GM12891 (cell line): ENCODE results near the gene PARD6A.

Experiments used
- PAX5 ChIP-seq: IDR thresholded peaks from 2 replicates; pipeline ENCODE4 v1.6.1; 2011; ENCODE audit warnings: low read length, moderate library complexity, mild to moderate bottlenecking; ENCODE audit not compliant: insufficient read depth, severe bottlenecking
- POLR2A ChIP-seq: IDR thresholded peaks from 2 replicates; pipeline ENCODE4 v1.6.1; 2011; ENCODE audit warnings: low read depth, low read length, control low read depth
- POLR2AphosphoS5 ChIP-seq: IDR thresholded peaks from 2 replicates; pipeline ENCODE4 v1.6.1; 2011; ENCODE audit warnings: low read depth, low read length, control low read depth
- POU2F2 ChIP-seq: IDR thresholded peaks from 2 replicates; pipeline ENCODE4 v1.6.1; 2011; ENCODE audit warnings: low read depth, mild to moderate bottlenecking, control low read depth, low read length, moderate library complexity
- SPI1 ChIP-seq: IDR thresholded peaks from 2 replicates; pipeline ENCODE4 v1.6.1; 2011; ENCODE audit warnings: low read depth, low read length, control low read depth
- TAF1 ChIP-seq: IDR thresholded peaks from 2 replicates; pipeline ENCODE4 v1.6.1; 2011; ENCODE audit warnings: low read depth, low read length, control low read depth

- TF ChIP-seq POLR2A (no peak), TAF1 (no peak), POLR2AphosphoS5 (no peak), SPI1 (no peak), PAX5 (no peak), POU2F2 (no peak)
Observed at GRCh38 chr16:67694611-67695010, 33.9 kb downstream of the PARD6A start.
